Measurements from ENCODE around the gene MACROH2A2.
A peak's percentile ranks its signal among the peaks of the same experiment; 100 is the strongest.
"Not testable (repeated sequence)": the region's sequence is repeated elsewhere in the genome, so short reads cannot be mapped to it uniquely, and the experiment has no call there.

MACROH2A2 gene

DNA sequence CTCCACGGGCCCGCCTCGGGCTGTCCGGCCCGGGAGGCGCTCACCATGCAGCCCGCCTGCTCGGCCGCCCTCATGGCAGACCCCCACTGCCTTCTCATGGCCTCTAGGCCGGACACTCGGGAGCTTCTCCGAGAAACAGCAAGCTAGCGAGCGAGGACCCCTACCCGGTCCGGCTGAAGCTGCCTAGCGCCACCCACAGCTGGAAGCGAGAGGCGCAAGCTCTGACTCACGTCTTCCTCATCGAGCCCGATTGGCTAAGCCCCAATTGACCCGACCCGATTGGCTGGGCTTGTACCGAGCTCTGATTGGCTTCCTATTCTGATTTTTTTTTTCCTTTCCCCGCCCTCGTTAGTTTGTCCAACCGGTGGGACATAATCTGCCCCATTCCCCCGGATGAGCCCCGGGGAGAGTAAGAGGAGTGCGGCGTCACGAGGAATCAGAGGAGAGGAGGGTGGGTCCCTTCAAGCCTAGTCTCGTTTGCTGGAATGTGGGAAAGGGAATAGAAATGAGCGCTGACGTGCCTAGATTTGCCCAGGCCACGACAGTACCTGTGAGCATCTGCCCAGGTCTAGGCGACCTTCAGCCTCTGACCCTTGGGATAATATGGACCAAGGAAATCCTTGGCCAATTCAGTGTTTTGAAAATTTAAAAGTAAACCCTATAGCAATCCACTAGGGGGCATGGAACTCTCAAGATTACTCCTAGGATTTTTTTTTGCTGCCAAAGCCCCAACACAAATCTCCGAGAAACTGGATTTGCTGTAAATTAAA, 94.0 kb downstream of the MACROH2A2 start, which contains the start of gene TYSND1:
TSS of gene TYSND1 (minus strand) at position 212 of the 770 bp plus-strand sequence. CDS start at position 98, 114 bp downstream.
- FAIRE-seq, result peak; percentile 97
- DNase-seq (ENCODE audit: insufficient read length, low spot score), result peak; percentile 96

DNA sequence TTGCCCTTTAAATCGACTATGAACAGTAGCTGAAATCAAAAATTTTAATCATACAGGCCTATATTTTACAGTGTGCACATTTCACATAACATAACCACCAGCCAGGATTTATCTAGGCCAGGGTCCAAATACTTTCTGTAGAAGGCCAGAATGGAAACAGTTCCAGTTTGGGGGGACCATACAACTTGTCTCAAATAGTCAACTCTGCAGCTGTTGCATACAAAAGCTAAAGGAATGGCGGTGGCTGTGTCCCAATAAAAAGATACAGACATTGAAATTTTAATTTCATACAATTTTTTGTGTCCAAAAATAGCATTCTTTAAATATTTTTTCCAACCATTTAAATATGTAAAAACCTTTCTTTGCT, 94.6 kb downstream of the MACROH2A2 start:
- no peak for FAIRE-seq

DNA sequence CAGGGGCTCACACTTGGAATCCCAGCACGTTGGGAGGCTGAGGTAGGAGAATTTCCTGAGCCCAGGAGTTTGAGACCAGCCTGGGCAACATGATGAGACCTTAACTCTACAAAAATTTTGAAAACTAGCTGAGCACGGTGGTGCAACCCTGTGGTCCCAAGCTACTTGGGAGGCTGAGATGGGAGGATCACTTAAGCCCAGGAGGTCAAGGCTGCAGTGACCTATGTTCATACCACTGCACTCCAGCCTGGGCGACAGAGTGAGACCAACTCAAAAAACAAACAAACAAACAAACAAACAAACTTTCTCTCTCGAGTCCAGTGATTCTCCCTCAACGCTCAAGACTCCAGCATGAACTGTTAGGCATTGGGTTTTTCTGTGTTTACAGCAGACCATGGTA, 95.9 kb downstream of the MACROH2A2 start:
- FAIRE-seq, result no peak
- DNase-seq (ENCODE audit: insufficient read length, low spot score), result no peak

More for the DNA sequence above, 94.6 kb downstream of the MACROH2A2 start:
- DNase-seq (ENCODE audit: insufficient read length, low spot score), result no peak

DNA sequence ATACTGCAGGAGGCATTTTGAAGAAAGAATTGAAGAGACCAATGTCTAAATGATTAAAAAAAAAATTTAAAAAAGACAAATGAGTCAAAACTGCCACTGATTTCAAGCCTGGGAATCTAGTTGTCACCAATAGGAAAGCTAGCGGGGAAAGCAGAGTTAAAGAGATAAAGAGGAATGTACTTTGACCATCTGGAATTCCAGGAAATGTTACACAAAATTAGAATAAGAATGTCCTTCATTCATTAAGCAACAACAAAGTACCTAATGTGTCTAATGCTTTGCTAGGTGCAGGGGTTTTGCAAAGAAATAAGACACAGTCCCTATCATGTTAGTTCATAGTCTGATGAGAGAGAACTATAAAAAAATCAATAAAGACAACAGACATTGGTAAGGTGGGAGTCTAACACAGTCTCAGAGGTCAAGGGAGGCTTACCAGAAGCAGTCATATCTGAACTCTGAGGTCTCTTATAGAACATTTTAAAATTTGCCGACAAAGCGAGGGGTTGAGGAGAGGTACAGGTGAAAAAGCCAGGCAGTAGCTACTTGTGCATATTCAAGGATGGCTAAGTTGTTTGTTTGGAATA, 102.7 kb downstream of the MACROH2A2 start:
- DNase-seq (ENCODE audit: insufficient read length, low spot score), result no peak
- FAIRE-seq, result no peak

DNA sequence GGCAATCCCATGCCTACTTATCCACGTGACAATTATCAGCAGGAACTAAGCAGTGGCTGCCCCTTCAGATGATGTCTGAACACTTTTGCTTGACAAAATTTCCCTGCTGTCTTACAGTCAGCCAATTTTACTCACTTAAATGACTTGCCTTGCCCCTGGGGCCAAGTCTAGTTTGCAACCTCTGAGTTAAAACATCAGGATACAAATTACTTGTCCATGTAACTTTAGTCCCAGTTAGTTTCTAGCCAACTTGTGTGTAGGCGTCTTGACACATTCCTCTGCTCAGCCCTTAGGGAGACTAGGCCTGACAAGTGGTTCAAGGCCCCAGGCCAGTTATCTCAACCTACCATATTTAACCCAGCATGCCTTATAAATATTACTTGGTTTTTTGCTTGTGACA, 105.5 kb downstream of the MACROH2A2 start:
- FAIRE-seq, result no peak
- DNase-seq (ENCODE audit: insufficient read length, low spot score), result no peak

DNA sequence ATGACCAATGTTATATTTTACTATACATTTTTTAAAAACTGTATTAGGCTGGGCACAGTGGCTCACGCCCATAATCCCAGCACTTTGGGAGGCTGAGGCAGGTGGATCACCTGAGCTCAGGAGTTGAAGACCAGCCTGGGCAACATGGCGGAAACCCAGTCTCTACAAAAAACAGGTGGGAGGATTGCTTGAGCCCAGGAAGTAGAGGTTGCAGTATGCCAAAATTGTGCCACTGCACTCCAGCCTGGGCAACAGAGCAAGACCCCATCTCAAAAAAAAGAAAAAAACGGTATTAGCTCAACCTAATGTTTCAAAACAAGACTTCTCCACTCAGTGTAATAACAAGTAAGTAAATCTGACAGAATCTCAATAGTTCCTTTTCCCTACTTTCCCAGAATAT, 106.7 kb downstream of the MACROH2A2 start:
- peak; percentile 51 for FAIRE-seq
- not testable (repeated sequence) for DNase-seq (ENCODE audit: insufficient read length, low spot score)

DNA sequence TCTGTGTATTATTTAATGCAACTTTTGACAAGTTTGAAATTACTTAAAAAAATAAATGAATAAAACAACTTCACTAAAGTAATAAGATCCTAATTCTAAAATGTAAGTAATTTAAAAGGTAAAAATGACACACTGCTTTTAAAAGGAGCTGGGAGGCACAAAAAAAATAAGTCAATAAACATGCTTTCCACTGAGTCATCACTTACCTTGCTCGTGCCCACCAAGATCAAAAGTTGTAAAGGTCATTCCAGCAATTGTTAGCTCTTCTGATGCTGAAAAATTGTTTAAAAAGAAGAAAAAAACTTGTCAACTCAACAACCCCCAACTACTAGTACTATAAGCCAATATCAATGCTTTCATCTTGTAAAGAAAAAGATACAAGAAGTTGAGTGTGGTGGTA, 108.2 kb downstream of the MACROH2A2 start:
- FAIRE-seq, result no peak
- no peak for DNase-seq (ENCODE audit: insufficient read length, low spot score)

All from GM19239 (cell line).